ENCODE data around the gene PSPN.

DNA sequence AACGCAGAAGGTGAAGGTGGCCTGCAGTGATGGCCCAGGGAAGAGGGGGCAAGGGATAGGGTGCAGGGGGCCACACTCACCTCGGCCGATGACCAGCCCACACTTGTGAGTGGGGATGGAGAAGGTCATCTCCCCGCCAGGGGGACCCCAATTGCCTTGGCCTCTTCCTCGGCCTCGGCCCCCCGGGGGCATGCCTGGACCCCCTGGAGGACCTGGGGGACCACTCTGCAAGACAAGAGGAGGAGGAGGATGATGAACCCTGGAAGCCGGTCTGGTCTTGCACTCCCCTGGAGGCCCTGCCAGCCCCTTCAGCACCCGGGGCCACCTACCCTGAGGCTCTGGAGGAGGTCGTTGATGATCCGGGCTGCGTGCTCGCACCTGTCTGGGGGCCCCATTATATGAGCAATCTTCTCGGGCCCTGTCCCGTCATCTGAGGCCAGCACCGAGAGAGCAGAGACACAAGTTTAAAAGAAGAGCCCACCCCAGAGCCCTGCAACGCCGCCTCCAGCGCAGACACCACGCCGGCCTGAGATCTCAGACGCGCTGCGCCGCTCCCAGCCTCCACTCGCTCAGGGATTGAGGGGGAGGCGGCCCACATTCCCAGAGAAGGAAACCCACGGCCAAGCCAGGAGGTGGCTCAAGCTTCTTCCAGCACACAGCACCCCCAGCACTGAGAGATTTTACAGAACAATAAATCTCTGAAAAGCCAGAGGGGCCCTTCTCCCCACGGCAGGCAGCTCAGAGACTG, 41.1 kb upstream of the PSPN start:
- TF ChIP-seq, protein P1, sequence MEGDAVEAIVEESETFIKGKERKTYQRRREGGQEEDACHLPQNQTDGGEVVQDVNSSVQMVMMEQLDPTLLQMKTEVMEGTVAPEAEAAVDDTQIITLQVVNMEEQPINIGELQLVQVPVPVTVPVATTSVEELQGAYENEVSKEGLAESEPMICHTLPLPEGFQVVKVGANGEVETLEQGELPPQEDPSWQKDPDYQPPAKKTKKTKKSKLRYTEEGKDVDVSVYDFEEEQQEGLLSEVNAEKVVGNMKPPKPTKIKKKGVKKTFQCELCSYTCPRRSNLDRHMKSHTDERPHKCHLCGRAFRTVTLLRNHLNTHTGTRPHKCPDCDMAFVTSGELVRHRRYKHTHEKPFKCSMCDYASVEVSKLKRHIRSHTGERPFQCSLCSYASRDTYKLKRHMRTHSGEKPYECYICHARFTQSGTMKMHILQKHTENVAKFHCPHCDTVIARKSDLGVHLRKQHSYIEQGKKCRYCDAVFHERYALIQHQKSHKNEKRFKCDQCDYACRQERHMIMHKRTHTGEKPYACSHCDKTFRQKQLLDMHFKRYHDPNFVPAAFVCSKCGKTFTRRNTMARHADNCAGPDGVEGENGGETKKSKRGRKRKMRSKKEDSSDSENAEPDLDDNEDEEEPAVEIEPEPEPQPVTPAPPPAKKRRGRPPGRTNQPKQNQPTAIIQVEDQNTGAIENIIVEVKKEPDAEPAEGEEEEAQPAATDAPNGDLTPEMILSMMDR (IDR thresholded peaks at IDR 0.05), result no peak
- TF ChIP-seq POLR2AphosphoS5 (IDR thresholded peaks at IDR 0.05; ENCODE audit: low read depth, low read length), result no peak
- TF ChIP-seq, protein P2, sequence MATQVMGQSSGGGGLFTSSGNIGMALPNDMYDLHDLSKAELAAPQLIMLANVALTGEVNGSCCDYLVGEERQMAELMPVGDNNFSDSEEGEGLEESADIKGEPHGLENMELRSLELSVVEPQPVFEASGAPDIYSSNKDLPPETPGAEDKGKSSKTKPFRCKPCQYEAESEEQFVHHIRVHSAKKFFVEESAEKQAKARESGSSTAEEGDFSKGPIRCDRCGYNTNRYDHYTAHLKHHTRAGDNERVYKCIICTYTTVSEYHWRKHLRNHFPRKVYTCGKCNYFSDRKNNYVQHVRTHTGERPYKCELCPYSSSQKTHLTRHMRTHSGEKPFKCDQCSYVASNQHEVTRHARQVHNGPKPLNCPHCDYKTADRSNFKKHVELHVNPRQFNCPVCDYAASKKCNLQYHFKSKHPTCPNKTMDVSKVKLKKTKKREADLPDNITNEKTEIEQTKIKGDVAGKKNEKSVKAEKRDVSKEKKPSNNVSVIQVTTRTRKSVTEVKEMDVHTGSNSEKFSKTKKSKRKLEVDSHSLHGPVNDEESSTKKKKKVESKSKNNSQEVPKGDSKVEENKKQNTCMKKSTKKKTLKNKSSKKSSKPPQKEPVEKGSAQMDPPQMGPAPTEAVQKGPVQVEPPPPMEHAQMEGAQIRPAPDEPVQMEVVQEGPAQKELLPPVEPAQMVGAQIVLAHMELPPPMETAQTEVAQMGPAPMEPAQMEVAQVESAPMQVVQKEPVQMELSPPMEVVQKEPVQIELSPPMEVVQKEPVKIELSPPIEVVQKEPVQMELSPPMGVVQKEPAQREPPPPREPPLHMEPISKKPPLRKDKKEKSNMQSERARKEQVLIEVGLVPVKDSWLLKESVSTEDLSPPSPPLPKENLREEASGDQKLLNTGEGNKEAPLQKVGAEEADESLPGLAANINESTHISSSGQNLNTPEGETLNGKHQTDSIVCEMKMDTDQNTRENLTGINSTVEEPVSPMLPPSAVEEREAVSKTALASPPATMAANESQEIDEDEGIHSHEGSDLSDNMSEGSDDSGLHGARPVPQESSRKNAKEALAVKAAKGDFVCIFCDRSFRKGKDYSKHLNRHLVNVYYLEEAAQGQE (IDR thresholded peaks at IDR 0.05; ENCODE audit: insufficient read depth in 1 of 2, low read depth in 2 of 2, low read length in 1 of 2), result no peak

All from Panc1 (cell line).